Ovary (tissue), 1 donor: ENCODE results near the gene OR2L3.

Experiments
- EP300 ChIP-seq: sonication (generic); formaldehyde crosslinking; IDR thresholded peaks from one replicate; pipeline ENCODE4 v1.6.1; 2017; ENCODE audit warnings: antibody characterized with exemption
- POLR2A ChIP-seq: fragments of 450-650 bp; IDR thresholded peaks from one replicate; pipeline ENCODE4 v1.6.1; 2017; ENCODE audit warnings: antibody characterized with exemption, mild to moderate bottlenecking, moderate library complexity

GRCh38 chr1:248111157-248111556, 64.5 kb downstream of the OR2L3 start:
- no peak for TF ChIP-seq POLR2A
- TF ChIP-seq EP300, result no peak
